HG03097 (cell line): ENCODE results near the gene CDK6.
"Not testable (repeated sequence)": the region's sequence is repeated elsewhere in the genome, so short reads cannot be mapped to it uniquely, and the experiment has no call there.

Experiments used
- ATAC-seq: cut with Tn5 transposase; IDR thresholded peaks from one replicate; pipeline ENCODE4 v1.9.1; 2021; ENCODE audit not compliant: unreplicated experiment, low FRiP score

Gene CDK6

DNA sequence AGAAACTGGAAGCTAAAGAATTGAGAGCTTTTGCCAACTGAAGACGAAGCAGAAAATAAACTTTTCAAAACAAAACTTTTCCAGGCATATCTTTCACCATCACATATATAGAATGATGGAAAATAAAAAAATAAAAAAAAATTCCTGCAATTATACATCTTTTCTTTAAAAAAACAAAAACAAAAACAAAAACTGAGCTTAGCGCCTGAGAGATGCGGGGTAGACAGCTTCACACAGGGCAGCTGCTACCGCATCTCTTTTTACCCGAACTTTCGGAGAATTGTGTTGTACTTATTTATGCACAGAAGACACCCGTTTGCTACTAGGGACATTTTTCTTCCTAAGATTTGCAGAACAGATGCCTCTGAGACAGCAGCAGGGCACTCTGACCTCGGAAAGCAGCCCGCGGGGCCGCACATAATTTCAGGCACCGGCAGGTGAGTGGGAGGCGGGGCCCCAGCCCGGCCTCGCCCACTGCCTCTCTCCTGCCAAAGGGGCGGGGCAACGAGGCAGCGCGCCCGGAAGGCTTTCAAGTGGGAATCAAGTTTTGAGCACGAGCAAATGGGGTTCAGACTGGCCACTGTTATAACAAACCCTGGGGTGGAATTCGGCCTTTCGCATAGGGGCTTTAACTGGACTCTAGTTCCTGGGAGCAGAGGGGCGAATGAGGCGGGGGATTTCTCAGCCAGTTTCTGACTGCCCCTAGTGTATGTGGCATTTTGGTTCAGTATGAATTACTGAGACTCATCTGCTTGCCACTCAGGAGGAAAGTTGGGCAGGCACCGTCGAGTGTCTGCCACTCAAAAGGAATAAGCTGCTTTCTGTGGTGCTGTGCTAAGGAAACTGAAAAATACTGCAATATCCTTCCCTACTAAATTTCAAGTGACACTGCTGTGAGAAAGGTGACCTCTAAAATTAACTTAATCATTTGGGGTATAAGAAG lies 227.7 kb downstream of the CDK6 start:
- ATAC-seq = no peak

DNA sequence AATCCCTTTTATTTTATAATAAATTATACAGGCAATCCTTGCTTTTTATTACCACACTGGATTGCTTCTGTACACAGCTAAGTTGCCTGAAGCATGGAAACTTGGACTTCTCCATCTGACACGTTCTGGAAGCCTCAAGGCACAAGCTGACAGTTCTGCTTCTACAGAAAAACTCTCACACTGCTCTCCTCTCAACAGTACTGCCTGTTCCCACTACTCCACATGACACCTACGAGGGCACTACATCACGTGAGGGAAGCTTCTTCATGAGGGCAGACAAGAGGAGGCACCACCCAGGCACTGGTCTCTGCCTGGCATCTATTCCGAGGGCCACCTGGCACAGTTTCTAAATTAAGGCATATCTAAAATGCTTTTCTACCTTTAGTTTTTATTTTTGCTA lies 229.4 kb downstream of the CDK6 start:
- ATAC-seq = no peak

DNA sequence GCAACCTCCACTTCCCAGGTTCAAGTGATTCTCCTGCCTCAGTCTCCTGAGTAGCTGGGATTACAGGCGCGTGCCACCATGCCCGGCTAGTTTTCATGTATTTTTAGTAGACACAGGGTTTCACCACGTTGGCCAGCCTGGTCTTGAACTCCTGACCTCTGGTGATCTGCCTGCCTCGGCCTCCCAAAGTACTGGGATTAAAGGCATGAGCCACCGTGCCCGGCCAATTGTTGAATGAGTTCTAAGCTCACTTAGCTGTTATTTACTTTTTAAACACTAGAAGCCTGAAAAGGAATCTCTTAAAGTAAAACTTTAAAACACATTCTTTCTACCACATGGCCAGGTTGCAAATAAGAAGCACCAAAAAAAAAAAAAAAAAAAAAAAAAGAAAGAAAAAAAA lies 231.9 kb downstream of the CDK6 start:
- ATAC-seq = not testable (repeated sequence)

DNA sequence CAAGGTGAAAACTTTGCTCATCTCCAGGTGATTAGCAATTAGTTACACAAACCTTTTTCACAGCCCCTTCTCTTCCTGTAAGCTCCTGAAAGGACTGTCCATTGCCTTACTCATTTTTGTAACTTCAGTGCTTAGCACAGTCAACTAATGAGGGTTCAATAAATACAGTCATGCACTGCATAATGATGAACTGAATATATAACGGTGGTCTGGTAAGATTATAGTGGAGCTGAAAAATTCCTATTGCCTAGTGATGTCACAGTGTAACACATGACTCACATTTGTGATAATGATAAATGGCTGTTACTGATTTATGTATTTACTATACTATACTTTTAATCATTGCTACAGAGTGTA lies 233.3 kb downstream of the CDK6 start:
- ATAC-seq = no peak

DNA sequence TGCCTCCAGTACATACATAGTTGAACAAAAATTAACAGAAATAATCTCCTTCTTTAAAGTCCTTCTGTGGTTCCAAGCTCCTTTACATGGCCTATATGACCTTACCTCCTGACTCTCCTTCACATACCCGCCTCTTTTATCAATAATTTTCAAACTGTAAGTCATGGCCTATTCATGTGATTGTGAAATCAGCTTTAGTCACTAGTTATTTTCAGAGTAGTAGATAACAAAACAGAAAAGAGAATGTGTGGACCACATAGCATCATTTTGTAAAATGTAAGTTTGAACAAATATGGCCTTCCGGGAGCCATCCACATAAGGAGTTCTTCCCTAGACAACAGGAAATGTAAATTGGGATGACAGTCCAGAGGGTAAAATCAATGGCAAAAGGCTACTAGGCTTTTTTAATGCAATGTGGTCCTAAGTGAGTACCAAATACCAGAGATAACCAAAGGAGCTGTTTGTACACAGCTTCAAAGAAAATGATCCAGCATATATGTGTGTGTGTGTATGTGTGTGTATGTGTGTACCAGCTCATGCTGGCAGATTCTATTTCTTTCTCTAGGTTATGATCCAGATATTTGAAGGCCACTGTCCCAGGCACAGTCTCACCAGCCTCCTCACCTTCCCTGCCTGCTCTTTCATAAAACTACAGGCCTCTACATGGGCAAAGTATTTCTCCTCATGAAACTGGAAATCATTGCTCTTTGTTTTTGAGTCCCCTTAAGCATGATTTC lies 233.9 kb downstream of the CDK6 start:
- no peak for ATAC-seq

DNA sequence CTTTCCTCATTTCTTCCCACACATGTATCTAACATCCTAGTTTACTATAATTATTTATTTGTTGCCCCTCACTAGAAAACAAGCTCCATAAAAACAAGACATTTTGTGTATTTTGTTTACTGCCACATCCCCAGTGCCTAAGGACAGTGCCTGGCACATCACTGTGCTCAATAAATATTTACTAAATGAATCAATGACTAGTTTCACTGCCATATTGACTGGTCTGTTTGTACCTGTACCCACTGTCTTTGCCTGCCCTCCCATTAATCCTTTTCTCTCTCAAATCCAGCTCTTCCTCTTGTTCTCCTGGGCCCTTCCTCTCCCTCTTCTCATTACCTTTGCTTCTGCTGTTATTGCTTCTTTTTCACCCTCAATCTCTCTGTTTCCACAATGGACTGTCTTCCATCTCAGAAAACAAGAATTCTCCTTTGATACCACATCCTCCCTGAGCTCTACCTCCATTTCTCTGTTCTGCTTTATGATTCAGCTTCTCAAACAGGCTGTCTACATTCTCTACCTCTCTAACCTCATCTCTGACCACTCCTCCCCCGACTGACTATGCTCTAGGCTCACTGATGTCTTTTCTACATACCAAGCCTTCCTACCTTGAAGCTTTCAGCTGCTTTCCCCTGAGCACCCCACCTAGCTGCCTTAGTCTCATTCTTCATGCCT lies 237.9 kb downstream of the CDK6 start:
- peak; percentile 58 for ATAC-seq

DNA sequence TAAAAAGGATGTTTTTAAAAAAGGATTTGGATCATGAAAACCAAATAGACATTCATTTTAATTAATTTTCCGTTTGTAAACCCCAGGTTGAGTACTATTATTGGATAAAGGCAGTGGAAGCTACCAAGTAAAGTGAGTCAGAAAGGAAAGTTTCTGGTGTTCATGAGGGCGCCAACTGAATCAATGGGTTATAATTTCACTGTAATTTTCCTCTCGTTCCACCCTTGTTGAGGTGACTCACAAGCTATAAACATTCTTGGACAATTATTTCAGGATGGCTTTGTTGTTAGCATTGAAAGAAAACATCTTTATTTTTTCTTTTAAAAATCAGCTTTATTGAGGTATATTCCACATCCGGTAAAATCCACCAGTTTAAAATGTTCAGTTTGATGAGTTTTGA lies 241.1 kb downstream of the CDK6 start:
- no peak for ATAC-seq

DNA sequence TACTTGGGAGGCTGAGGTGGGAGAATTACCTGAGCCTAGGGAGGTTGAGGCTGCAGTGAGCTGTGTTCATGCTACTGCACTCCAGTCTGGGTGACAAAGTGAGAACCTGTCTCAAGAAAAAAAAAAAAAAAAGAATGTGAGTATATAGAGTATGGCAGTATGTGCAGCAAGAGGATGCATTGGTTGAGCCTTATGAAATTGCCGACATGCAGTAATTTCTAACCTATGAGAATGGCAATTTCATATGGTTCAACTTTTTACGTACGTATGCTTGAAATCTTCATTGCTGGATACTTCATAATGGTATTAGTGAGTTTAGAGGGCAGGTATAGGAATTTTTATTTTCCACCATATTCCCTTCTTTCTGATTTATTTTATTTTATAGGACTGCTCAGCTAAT lies 241.6 kb downstream of the CDK6 start:
- no peak for ATAC-seq

DNA sequence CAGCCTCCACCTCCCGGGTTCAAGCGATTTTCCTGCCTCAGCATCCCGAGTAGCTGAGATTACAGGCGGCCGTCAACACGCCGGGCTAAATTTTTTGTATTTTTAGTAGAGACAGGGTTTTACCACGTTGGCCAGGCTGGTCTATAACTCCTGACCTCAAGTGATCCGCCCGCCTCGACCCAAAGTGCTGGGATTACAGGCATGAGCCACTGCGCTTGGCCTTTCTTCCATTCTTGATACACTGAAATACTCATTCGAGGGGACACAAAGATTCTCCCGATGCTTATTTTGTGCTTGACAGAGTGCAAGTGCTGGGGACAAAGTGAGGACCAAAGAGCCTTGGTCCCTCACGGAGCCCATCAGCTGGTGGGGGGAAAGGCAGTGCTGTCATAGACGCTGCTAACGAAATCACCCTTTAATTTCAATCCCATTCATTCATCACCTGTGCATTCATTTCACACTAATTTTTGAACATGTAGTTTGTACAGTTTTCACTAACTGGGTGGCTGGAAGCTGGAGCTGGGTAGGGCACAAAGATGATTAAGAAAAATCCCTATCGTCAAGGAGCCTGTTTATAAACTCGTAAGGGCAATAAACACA lies 245.6 kb downstream of the CDK6 start:
- no peak for ATAC-seq

DNA sequence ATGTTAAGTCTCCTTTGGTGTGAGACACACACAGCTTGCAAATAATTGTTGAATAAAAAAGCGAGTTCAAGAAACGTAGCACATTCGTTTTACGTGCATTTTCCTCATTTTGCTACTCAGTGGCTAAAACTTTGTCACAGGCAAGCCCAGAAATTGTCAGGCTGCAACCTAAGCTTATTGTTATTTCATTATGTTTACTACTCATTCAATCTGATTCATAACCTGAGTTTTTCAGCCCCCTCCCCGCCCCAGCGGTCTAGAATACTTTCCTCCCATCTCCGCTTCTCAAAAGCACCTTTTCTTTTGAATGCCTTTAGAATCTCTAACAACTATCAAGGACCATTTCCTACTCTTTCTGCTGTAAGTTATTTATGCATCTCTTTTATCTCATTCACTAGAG lies 247.3 kb downstream of the CDK6 start:
- ATAC-seq = no peak

DNA sequence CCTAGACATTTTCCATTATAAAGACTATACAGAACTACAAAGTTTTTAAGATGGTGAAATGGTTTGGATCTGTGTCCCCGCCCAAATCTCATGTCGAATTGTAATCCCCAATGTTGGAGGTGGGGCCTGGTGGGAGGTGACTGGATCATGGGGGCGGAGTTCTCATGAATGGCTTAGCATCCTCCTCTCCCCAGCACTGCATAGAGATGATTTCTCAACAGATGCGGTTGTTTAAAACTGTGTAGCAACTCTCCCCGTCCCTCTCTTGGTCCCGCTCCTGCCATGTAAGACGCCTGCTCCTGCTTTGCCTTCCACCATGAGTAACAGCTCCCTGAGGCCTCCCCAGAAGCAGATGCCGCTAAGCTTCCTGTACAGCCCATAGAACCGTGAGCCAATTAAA lies 247.8 kb downstream of the CDK6 start:
- ATAC-seq = no peak

DNA sequence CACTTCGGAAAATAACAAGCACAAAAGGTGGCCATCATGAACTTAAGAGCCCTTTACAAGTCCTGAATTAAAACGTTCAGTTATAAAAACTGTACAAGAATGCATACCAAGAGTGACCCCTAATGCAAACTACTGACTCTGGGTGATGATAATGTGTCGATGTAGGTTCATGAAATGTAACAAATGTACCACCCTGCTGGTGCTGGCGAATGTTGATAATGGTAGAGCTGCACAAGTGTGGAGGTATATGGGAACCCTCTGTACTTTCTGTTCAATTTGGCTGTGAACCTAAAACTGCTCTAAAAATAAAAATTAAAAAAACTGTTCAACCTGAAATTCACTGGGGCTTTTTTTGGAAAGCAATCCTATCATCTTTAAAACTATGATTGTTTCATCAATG lies 249.5 kb downstream of the CDK6 start:
- no peak for ATAC-seq

DNA sequence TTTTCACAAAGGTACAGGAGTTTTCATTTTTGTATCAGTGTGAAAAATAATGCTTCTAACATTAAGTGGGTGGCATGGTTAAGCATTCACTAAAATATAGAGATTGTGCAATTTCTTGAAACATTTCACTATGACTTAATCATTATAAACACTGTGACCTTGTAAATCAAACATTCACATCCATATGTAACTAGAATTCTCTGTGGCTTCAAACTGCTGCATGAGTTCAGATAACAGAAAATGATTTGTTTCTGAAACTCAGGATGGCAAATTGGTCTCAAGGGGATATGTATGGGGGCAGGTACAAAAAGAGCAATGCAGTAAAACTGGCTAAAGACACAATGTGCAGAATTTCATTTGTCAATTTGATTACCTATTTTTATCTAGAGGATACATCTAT lies 250.0 kb downstream of the CDK6 start:
- ATAC-seq = no peak

DNA sequence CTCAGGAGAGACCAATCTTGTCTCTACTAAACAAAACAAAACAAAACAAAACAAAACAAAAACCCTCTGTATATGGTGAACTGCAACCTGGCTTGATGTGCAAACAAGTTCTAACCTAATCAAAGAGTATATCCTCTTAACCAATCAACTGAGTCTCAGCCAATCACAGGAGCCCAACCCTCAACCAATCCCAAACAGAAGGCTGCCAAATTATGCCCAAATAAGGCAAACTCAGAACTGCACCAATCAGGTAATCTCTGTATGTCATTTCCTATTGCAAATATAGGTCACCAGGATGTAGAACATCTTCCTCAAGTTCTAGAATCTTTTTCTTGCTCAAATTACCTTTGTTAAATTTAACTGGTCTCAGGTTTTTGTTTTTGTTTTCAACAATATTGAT lies 251.4 kb downstream of the CDK6 start:
- no peak for ATAC-seq

DNA sequence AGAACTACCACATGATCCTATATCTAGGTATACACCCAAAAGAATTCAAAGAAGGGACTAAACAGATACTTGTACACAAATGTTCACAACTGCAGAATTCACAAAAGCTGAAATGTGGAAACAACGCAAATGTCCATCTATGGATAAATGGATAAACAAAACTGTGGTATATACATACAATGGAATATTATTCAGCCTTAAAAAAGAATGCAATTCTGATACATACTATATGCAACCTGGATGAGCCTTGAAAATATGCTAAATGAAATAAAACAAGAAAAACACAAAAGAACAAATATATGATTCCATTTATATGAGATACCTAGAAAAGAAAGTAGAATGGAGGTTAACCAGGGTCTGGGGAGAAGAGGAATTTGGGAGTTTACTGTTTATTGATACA lies 253.4 kb downstream of the CDK6 start:
- ATAC-seq = no peak

DNA sequence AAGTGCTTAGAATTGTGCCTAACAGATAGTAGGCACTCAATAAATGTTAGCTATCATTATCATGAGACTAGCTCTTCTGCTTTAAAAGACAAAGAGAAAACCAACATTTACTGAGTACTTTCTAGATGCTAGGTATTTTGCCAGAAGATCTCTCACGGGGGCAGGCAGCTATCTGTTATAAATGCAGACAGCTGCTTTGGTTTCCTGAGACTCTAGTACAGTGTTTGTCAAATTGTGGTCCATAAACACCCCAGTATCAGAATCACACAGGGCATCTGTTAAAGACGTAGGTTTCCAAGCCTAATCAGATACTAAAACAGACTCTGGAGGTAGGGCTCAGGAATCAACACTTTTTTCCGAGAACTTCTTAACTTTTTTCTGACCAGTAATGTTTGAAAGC lies 260.1 kb downstream of the CDK6 start:
- ATAC-seq = no peak

DNA sequence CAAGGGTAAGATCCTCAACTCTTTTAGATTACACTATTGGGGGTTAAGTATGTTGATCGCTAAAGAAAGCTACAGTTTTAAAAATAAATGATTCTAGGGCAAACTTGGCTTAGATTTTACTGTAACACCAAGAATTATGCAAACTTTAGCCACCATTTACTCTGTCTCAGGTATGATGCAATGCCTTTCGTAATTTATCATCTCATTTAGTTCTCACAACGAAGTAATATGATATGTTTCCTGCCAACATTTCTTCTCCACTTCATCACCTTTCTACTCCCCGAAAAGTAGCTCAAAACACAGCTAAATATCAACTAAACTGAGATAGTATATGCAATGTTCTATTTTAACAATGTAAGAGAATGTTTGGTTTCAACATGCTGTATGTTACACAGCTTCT lies 267.2 kb downstream of the CDK6 start:
- no peak for ATAC-seq

DNA sequence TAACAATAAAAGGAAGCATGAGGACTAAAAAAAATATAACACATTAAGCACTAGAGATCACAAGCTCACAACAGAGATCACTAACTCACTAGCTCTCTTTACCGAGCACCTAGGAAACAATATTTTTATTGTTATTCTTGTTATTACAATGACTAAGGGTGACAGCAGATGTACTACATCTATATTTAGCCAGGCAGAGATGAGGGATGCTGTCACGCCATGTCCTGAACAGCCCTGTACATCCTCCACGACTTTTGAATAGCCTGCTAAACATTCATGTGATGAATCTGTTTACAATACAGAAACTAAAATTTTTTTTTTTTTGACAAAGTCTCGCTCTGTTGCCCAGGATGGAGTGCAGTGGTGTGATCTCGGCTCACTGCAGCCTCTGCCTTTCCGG lies 268.9 kb downstream of the CDK6 start:
- no peak for ATAC-seq

DNA sequence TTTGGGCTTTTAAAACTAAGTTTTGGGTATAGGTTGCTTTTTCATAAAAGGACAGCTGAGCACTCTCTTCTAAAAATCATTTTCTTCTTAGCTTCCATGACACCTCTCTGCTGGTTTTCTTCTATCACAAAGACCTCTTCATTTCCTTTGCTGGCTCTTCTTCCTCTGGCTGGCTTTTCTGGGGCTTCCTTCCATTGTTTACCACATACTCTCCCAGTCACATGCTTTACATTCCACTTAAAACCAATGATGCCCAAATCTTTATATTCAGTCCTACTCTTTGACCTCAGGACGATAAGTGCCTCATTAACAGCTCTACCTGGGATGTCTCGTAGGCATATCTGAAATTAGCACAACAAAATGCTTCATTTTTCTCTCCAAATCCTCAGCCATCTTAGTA lies 273.0 kb downstream of the CDK6 start:
- ATAC-seq = no peak

DNA sequence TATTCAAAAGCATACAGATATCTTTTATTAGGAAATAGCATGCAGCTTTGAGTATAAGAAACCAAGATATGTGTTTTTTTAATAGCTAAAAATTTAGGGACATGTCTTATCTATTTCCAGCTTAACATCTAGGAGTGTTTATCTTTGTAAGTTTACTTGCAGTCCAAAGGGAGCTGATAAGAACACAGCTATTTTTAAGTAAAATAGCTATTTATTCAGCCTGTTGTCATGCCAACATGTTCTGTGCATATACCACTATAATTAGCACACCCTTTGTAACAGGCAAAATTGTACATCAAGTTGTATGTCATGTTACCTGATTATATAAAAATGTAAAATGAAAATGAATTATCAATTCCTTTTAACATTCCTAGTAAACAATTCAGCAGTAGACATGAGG lies 275.8 kb downstream of the CDK6 start:
- ATAC-seq = no peak

DNA sequence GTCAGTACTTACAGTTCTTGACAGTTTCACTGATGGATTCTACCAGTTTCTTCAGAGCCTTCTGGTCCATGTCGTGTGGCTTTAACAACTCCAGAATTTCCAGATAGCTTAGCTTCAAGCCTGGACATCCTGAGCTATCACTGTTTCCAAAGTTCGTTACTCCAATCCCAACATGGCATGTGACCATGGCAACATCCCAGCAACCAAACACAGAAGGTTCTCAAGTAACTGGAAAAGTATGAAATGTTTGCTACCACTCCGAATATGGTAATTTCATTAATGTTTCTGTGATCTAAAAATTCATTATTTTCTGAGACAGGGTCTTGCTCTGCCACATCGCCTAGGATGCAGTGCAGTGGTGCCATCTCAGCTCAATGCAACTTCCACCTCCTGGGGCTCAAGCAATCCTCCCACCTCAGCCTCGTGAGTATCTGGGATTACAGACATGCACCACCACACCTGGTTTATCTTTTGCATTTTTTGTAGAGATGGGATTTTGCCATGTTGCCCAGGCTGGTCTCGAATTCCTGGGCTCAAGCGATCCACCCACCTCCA lies 278.5 kb downstream of the CDK6 start:
- ATAC-seq = no peak
